T-helper 17 cell (primary cell): Measurements from ENCODE around the gene TMEM92. TPM values are rescaled to one million over a fixed set of nuclear protein-coding genes. Genes with fewer than 3 reads are reported as not detected.
"Not testable (repeated sequence)": the region's sequence is repeated elsewhere in the genome, so short reads cannot be mapped to it uniquely, and the experiment has no call there.

ENCODE experiments used
- ATAC-seq: fragments of 150-1000 bp; cut with Tn5 transposase; 2 replicates; pipeline ENCODE4 v1.10.0; 2021; ENCODE audit warnings: mild to moderate bottlenecking, moderate library complexity
- DNase-seq, 3 donors: peaks; one replicate each; pipeline versions ENCODE4 v3.0.0 to v3.0.0-alpha.2; 2020 to 2021
- H3K9me3 ChIP-seq: one replicate; pipeline ENCODE4 v1.7.0; 2013; ENCODE audit warnings: low read length, mild to moderate bottlenecking; ENCODE audit not compliant: control insufficient read depth, poor library complexity, severe bottlenecking
- H3K27ac Mint-ChIP-seq: one replicate; pipeline ENCODE4 v1.8.0; 2022; ENCODE audit warnings: mild to moderate bottlenecking, moderate library complexity, mixed read lengths
- H3K27me3 Mint-ChIP-seq: one replicate; pipeline ENCODE4 v1.8.0; 2022; ENCODE audit warnings: mixed read lengths
- H3K36me3 Mint-ChIP-seq: one replicate; pipeline ENCODE4 v1.8.0; 2022; ENCODE audit warnings: low read depth, mixed read lengths
- H3K4me1 Mint-ChIP-seq: one replicate; pipeline ENCODE4 v1.8.0; 2022; ENCODE audit warnings: mild to moderate bottlenecking, mixed read lengths
- H3K4me3 Mint-ChIP-seq: one replicate; pipeline ENCODE4 v1.8.0; 2022; ENCODE audit warnings: mild to moderate bottlenecking, moderate library complexity, mixed read lengths
- total RNA-seq, 4 donors: library from RNA in 2 of 4; stranded (reverse) in 2 of 4; gene quantifications; one replicate each; pipeline ENCODE4 v1.2.3 and lab custom pipeline; 2022 to 2026

The TMEM92 gene
- total RNA-seq, 2 donors from 2014 or later: not detected

DNA sequence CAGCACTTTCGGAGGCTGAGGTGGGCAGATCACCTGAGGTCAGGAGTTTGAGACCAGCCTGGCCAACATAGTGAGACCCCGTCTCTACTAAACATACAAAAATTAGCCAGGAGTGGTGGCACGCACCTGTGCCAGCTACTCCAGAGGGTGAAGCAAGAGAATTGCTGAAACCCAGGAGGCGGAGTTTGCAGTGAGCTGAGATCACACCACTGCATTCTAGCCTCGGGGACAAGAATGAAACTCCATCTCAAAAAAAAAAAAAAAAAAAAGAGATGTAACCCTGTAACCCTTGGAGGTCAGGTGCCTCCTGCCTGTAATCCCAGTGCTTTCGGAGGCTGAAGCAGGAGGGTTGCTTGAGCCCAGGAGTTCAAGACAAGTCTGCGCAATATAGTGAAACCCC, 13.0 kb downstream of the TMEM92 start:
- not testable (repeated sequence) for H3K27ac Mint-ChIP-seq, H3K4me1 Mint-ChIP-seq, ATAC-seq, DNase-seq, H3K4me3 Mint-ChIP-seq, H3K36me3 Mint-ChIP-seq, H3K9me3 ChIP-seq
- H3K27me3 Mint-ChIP-seq: peaks cover 58% of the 10 kb centered on the region

DNA sequence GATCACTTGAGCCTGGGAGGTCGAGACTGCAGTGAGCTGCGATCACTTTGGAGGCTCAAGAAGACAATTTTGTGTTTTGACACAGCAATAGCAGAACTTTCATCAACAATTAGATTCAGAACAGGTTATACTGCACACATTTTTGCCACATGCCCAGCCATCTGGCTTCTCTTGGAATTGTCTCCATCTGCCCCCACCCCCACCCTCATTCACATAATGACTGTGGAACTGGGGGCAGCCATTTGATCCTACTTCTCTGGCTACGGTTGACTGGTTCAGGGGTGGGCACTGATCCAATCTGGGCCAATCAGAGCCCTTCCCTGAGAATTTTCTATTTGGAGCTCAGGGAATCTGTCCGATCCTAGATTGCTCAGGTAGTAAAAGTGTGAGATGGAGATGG, 14.0 kb downstream of the TMEM92 start:
- no peaks in the 10 kb centered on the region for H3K9me3 ChIP-seq
- H3K4me1 Mint-ChIP-seq: peaks cover 6% of the 10 kb centered on the region
- peaks cover 6% of the 10 kb centered on the region for H3K36me3 Mint-ChIP-seq
- no peak overlapping the region for H3K27ac Mint-ChIP-seq
- H3K4me3 Mint-ChIP-seq: no peak overlapping the region
- no peak for DNase-seq
- peaks cover 54% of the 10 kb centered on the region for H3K27me3 Mint-ChIP-seq
- ATAC-seq: no peak

DNA sequence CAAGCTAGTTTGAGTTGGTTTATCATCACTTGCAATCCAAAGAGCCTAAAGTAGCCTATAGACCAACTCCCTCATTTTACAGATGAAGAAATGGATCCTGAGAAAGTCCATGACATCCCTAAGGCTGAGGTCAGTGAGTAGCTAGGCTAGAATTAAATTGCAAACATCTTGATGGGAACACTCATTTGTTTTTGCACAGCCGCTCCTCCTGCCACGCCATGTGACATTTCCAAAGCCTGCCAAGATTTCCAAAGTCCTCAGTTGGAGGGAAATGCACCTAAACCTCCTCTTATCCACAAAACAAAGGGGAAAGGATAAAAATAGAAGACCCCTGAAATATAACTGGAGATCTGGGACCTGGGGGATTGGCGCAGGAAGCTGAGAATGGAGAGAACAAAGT, 15.0 kb downstream of the TMEM92 start:
- no peak overlapping the region for H3K4me3 Mint-ChIP-seq
- peaks cover 5% of the 10 kb centered on the region for H3K36me3 Mint-ChIP-seq
- DNase-seq: no peak
- peaks cover 6% of the 10 kb centered on the region for H3K4me1 Mint-ChIP-seq
- H3K27ac Mint-ChIP-seq: no peak overlapping the region
- H3K27me3 Mint-ChIP-seq: peaks cover 48% of the 10 kb centered on the region
- no peaks in the 10 kb centered on the region for H3K9me3 ChIP-seq
- no peak for ATAC-seq

DNA sequence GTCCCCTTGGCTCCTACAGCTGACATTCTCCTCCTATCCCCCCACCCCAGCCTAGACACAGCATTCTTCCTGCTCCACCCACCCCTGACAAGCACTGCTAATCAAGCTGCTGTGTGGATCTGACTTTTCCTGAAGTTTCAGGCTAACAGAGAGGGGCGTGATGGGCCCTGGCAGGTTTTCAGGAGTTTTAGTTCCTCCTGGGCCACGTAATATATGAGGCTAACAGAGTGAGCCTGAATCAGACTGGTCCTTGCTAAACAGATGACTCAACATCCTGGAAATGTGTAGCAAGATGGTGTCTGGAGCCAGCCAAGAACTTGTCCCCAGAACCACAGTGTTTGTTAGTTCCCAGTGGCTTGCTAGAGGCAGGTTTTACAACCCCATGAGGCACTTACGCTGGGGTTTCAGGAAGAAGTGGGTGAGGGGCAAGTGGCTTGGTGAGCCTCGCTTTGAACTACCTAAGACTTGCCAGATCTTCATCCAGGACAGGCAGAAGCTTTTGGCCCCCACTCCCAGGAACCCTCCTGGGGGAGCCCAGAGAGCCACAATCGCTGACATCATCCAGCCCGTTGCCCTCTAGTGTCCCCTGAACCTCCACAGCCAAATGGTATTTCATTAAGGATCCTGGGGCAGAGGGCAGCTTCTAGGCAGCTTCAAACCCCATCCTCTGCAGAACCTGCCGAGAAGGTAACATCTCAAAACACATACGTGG, 15.9 kb downstream of the TMEM92 start:
- no peak for DNase-seq

DNA sequence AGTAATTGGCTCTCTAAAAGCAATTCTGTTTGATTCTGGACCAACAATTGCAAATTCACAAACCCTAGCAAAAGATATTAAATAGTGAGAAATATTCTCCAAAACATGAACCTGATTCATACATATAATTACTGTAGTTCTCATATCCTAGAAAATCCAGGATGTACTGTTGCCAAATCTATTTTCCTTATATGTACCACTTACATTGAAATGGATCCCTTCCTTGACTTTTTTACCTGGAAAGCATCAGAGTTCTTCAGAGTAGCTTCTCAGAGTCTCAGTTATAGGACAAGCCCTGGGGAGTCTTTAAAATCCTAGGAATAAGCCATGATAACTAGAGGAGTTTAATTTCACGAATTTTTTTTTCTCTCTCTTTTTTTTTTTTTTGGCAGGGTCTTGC, 16.7 kb downstream of the TMEM92 start:
- peaks cover 6% of the 10 kb centered on the region for H3K36me3 Mint-ChIP-seq
- no peak overlapping the region for H3K4me3 Mint-ChIP-seq
- H3K27me3 Mint-ChIP-seq: peaks cover 54% of the 10 kb centered on the region
- ATAC-seq (no peak), DNase-seq (no peak)
- no peaks in the 10 kb centered on the region for H3K9me3 ChIP-seq
- peaks cover 6% of the 10 kb centered on the region for H3K4me1 Mint-ChIP-seq
- no peak overlapping the region for H3K27ac Mint-ChIP-seq

More for the DNA sequence above, 15.9 kb downstream of the TMEM92 start:
- ATAC-seq: peak; percentile 50
- Mint-ChIP-seq H3K27me3 (peaks cover 51% of the 10 kb centered on the region), H3K4me3 (no peak overlapping the region), H3K27ac (no peak overlapping the region), H3K4me1 (peaks cover 6% of the 10 kb centered on the region), H3K36me3 (peaks cover 4% of the 10 kb centered on the region)
- no peaks in the 10 kb centered on the region for H3K9me3 ChIP-seq

DNA sequence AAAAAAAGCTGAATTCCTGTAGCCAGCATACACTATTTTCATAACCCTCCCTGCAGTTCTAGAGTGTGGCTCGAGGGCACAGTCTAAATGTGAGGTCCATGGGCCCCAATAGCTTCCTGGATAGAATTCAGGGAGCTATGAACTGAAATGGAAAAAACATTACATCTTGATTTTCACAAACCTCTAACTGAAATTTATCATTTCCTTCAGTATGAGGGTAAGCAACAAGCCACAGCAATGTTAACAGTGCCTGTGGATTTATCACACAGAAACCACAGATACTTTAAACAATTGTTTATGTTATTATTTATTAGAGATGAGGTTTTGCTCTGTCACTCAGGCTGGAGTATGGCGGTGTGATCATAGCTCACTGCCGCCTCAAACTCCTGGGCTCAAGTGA, 18.2 kb downstream of the TMEM92 start:
- Mint-ChIP-seq H3K4me1 (peaks cover 10% of the 10 kb centered on the region), H3K27ac (no peak overlapping the region), H3K36me3 (peaks cover 2% of the 10 kb centered on the region), H3K27me3 (peaks cover 51% of the 10 kb centered on the region), H3K4me3 (no peak overlapping the region)
- no peak for ATAC-seq
- DNase-seq: no peak
- H3K9me3 ChIP-seq: no peaks in the 10 kb centered on the region

- H3K9me3 ChIP-seq: no peaks in the 10 kb centered on the region
- H3K27ac Mint-ChIP-seq: no peak overlapping the region
- no peak overlapping the region for H3K4me3 Mint-ChIP-seq
- peaks cover 8% of the 10 kb centered on the region for H3K4me1 Mint-ChIP-seq
- ATAC-seq: no peak
- H3K27me3 Mint-ChIP-seq: peaks cover 34% of the 10 kb centered on the region
- H3K36me3 Mint-ChIP-seq: peaks cover 2% of the 10 kb centered on the region
- no peak for DNase-seq
These were observed 20.8 kb downstream of the TMEM92 start for GRCh38 chr17:50295021-50295420.

DNA sequence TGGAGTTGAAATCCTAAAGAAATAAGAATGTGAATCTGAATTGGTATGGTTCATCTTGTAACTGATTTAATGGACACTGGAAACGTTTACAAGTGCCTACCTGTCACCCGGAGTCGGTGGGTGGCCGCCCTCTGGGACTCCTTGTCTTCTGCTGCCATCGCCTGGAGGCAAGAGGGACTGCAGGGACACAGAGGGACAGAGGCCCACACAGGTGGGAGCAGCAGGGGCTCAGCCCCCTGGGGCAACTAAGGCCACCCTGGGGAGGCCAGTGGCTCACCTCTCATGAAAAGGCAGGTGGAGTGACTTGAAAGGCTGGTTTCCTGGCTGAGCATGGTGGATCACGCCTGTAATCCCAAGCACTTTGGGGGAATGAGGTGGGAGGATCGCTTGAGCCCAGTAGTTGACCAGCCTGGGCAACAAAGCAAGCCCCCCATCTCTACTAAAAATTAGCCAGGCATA, 23.2 kb downstream of the TMEM92 start:
- no peaks in the 10 kb centered on the region for H3K9me3 ChIP-seq
- DNase-seq (peak; percentile 57 to 76 (median 61)), ATAC-seq (peak; percentile 98)
- Mint-ChIP-seq H3K4me3 (no peak overlapping the region), H3K27me3 (peaks cover 33% of the 10 kb centered on the region), H3K4me1 (peaks cover 4% of the 10 kb centered on the region), H3K27ac (no peak overlapping the region), H3K36me3 (peaks cover 2% of the 10 kb centered on the region)

DNA sequence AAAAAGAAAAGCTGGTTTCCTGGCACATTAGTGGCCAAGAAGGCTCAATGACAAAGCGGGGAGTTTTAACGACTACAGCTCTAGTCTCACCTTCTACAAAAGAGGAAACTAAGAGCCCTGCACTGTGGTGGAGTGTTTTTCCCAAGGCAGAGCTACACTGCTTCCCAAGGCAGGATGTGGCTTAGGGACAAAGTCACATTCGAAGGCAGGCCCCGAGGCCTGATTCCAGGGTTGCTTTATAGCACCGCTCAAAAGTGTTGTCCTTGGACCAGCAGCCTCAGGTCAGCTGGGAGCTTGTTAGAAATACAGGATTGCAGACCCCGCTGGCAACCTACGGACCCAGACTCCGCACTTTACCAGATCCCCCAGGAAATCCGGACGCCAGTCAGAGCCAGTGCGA, 23.8 kb downstream of the TMEM92 start:
- ATAC-seq: no peak

DNA sequence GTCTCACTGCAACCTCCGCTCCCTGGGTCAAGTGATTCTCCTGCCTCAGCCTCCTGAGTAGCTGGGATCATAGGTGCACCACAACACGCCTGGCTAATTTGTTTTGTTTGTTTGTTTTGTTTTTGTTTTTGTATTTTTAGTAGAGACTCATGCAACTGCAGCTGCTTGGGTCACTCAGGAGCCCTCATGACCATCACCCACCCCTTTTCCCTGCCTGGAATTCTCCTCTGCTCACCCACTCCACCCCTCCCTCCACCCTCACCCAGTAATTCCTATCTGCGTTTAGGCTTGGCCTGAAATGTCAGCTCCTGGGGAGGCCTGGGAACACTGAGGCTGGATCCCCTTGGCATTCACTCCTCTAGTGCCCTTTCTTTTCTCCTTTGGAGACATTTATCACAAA, 25.5 kb downstream of the TMEM92 start:
- no peak for ATAC-seq
- H3K4me1 Mint-ChIP-seq: peaks cover 4% of the 10 kb centered on the region
- H3K27ac Mint-ChIP-seq: no peak overlapping the region
- H3K9me3 ChIP-seq: no peaks in the 10 kb centered on the region
- DNase-seq: no peak
- no peak overlapping the region for H3K4me3 Mint-ChIP-seq
- peaks cover 2% of the 10 kb centered on the region for H3K36me3 Mint-ChIP-seq
- H3K27me3 Mint-ChIP-seq: peaks cover 33% of the 10 kb centered on the region

More for the DNA sequence above, 23.8 kb downstream of the TMEM92 start:
- peaks cover 35% of the 10 kb centered on the region for H3K27me3 Mint-ChIP-seq
- peaks cover 2% of the 10 kb centered on the region for H3K36me3 Mint-ChIP-seq
- H3K4me3 Mint-ChIP-seq: no peak overlapping the region
- H3K9me3 ChIP-seq: no peaks in the 10 kb centered on the region
- peaks cover 4% of the 10 kb centered on the region for H3K4me1 Mint-ChIP-seq
- no peak for DNase-seq
- no peak overlapping the region for H3K27ac Mint-ChIP-seq

DNA sequence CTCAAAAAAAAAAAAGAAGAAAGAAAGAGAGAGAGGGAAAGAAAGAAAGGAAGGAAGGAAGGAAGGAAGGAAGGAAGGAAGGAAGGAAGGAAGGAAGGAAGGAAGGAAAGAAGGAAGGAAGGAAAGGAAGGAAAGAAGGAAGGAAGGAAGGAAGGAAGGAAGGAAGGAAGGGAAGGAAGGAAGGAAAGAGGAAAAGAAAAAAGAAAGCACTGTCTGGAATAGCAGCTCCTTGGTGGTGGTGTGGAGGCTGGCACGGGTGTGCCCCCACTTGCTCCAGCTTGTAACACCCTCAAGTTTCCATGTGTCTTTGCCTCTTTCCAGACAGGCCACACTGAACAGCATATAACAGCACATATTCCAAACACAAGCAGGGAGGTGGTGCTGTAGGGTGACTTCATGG, 26.6 kb downstream of the TMEM92 start:
- ATAC-seq: not testable (repeated sequence)

GRCh38 chr17:50301891-50302584, 27.8 kb downstream of the TMEM92 start:
- no peaks in the 10 kb centered on the region for H3K36me3 Mint-ChIP-seq
- H3K27me3 Mint-ChIP-seq: peaks cover 41% of the 10 kb centered on the region
- peaks cover 4% of the 10 kb centered on the region for H3K4me1 Mint-ChIP-seq
- DNase-seq: no peak
- H3K27ac Mint-ChIP-seq: peak overlapping the region; percentile 16
- no peak for ATAC-seq
- no peak overlapping the region for H3K4me3 Mint-ChIP-seq
- H3K9me3 ChIP-seq: no peaks in the 10 kb centered on the region

More for the DNA sequence above, 26.6 kb downstream of the TMEM92 start:
- H3K4me3 Mint-ChIP-seq, H3K36me3 Mint-ChIP-seq, H3K27ac Mint-ChIP-seq, H3K4me1 Mint-ChIP-seq, H3K9me3 ChIP-seq, DNase-seq: not testable (repeated sequence)
- H3K27me3 Mint-ChIP-seq: peaks cover 37% of the 10 kb centered on the region

DNA sequence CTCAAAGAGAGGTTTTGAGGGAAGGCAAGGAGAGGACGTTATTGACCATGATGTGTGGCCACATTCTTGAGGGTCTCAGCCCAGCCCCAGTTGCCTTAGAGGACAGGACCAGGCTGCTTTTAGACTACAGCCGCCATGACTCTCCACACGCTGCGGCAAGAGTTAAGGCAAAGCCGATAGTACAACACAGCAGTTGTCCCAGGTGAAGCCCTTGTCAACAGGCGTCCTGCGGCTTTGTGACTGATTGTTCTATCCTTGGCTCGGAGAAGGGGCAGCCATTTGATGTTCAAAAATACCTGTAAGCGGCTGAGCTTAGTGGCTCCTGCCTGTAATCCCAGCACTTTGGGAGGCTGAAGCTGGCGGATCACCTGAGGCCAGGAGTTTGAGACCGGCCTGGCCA, 28.8 kb downstream of the TMEM92 start:
- no peak for DNase-seq
- no peaks in the 10 kb centered on the region for H3K4me1 Mint-ChIP-seq
- peaks cover 40% of the 10 kb centered on the region for H3K27me3 Mint-ChIP-seq
- ATAC-seq: no peak
- H3K36me3 Mint-ChIP-seq: no peaks in the 10 kb centered on the region
- H3K9me3 ChIP-seq: no peaks in the 10 kb centered on the region
- no peak overlapping the region for H3K4me3 Mint-ChIP-seq
- peak overlapping the region; percentile 16 for H3K27ac Mint-ChIP-seq

- Mint-ChIP-seq H3K4me1 (no peaks in the 10 kb centered on the region), H3K36me3 (no peaks in the 10 kb centered on the region), H3K27me3 (peaks cover 42% of the 10 kb centered on the region), H3K27ac (no peak overlapping the region), H3K4me3 (no peak overlapping the region)
- H3K9me3 ChIP-seq: no peaks in the 10 kb centered on the region
- ATAC-seq (no peak), DNase-seq (no peak)
These were observed 29.3 kb downstream of the TMEM92 start for GRCh38 chr17:50303596-50303995.
